ENCODE data around the gene DOCK4. TPM values are rescaled to one million over a fixed set of nuclear protein-coding genes. Genes with fewer than 3 reads are reported as not detected.

The DOCK4 gene
- total and polyA plus RNA-seq, 10 of the 15 experiments (the other 5 are each of a cell fraction or from before 2014, with no cell fraction given), result 0.03 to 0.73 (median 0.38) TPM

- ChIA-PET POLR2A (no interaction called here), RAD21 (ENCODE audit: unreplicated experiment) (no interaction called here), CTCF (no interaction called here), SMC1A (ENCODE audit: uncharacterized antibody, unreplicated experiment) (no interaction called here)
- intact Hi-C loops (cut with micrococcal nuclease; ENCODE audit: unreplicated experiment) (no loop called here), in situ Hi-C loops (cut with MboI) (loop anchor here (25.0 kb wide), 1 partner anchor 1115 kb away; no protein-coding TSS in a partner anchor)
- BruUV-seq (replicated peaks), result no TSS peak
- Histone ChIP-seq H3K27me3 (replicated peaks in 1 of 2; ENCODE audit: control insufficient read depth in 2 of 2, insufficient read depth in 2 of 2, low read length in 1 of 2) (no peaks in the 10 kb centered on the region; a peak in 2 of 4 replicates), H3K4me3 (no peak overlapping the region), H3K79me2 (ENCODE audit: control insufficient read depth, insufficient read depth, low read length) (no peaks in the 10 kb centered on the region), H3K9me3 (replicated peaks; ENCODE audit: control insufficient read depth, insufficient read depth, low read length) (no peaks in the 10 kb centered on the region; the same call in 2 of the 3 replicates), H4K20me1 (ENCODE audit: control insufficient read depth, insufficient read depth) (no peaks in the 10 kb centered on the region), H3K4me2 (ENCODE audit: control insufficient read depth, insufficient read depth) (no peak overlapping the region), H3K9ac (ENCODE audit: control insufficient read depth, insufficient read depth, low read length) (no peak overlapping the region), H3K4me1 (ENCODE audit: control insufficient read depth, insufficient read depth, low read length) (no peaks in the 10 kb centered on the region), H3K36me3 (ENCODE audit: control insufficient read depth in 2 of 2, insufficient read depth in 2 of 2, low read length in 1 of 2) (no peaks in the 10 kb centered on the region), H2AFZ (ENCODE audit: control insufficient read depth, low read depth, low read length) (no peak overlapping the region), H3K27ac (ENCODE audit: control insufficient read depth, insufficient read depth) (no peak overlapping the region)
- DNase-seq (ENCODE audit: low read depth, low spot score) (no peak), ATAC-seq (no peak), FAIRE-seq (no peak)
- TF ChIP-seq SKIL (IDR thresholded peaks at IDR 0.05; ENCODE audit: low read depth, poor library complexity, severe bottlenecking) (no peak), IRF5 (IDR thresholded peaks at IDR 0.05; ENCODE audit: borderline replicate concordance) (no peak), USF2 (IDR thresholded peaks at IDR 0.05; ENCODE audit: borderline replicate concordance, low read depth, low read length) (no peak), PAX8 (IDR thresholded peaks at IDR 0.05) (no peak), ZBED1 (IDR thresholded peaks at IDR 0.05; ENCODE audit: borderline replicate concordance) (no peak)
- WGBS (ENCODE audit: insufficient coverage, insufficient replicate concordance, low lambda C conversion rate, missing lambda C conversion rate), result 53% methylated on average over 3 of the region's 3 CpGs
Measured at GRCh38 chr7:111772716-111773115, 433.5 kb downstream of the DOCK4 start.
